ENCODE measurements around the gene MPP3. TPM values are rescaled to one million over a fixed set of nuclear protein-coding genes. Genes with fewer than 3 reads are reported as not detected.

Gene MPP3, protein sequence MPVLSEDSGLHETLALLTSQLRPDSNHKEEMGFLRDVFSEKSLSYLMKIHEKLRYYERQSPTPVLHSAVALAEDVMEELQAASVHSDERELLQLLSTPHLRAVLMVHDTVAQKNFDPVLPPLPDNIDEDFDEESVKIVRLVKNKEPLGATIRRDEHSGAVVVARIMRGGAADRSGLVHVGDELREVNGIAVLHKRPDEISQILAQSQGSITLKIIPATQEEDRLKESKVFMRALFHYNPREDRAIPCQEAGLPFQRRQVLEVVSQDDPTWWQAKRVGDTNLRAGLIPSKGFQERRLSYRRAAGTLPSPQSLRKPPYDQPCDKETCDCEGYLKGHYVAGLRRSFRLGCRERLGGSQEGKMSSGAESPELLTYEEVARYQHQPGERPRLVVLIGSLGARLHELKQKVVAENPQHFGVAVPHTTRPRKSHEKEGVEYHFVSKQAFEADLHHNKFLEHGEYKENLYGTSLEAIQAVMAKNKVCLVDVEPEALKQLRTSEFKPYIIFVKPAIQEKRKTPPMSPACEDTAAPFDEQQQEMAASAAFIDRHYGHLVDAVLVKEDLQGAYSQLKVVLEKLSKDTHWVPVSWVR
- total RNA-seq (10 to 100 TPM; 15.9 to 30.2 TPM), polyA plus RNA-seq (ENCODE audit: insufficient read length in 2 of 2) (10 to 100 TPM; 32.3 to 41.5 TPM)
- long read RNA-seq, donor 1, partial matches to known transcripts, result 0 of 2 reads
- long read RNA-seq, donor 1, other reads (novel, unspliced or antisense), result 0 of 2 reads
- long read RNA-seq, donor 2, result 0 reads
- long read RNA-seq, donor 3, partial matches to known transcripts, result 0 of 1 reads
- long read RNA-seq, donor 3, other reads (novel, unspliced or antisense), result 0 of 1 reads
- long read RNA-seq, donor 4, result 0 reads

GRCh38 chr17:43832976-43833829, at the start of gene MPP3:
Gene MPP3, minus strand, starts transcription at chr17:43833146. Its CDS starts 1,240 bp downstream, at chr17:43831906.
- Histone ChIP-seq H3K4me1 (ENCODE audit: control insufficient read depth, insufficient read depth, low read length) (peaks cover 29% of the 10 kb centered on the region), H3K9me3 (ENCODE audit: control insufficient read depth, insufficient read depth, low read length) (no peaks in the 10 kb centered on the region), H3K36me3 (ENCODE audit: control insufficient read depth, insufficient read depth, low read length) (peaks cover 23% of the 10 kb centered on the region), H3K27ac (ENCODE audit: low read depth, low read length) (no peak within 1 kb of the TSS), H3K27me3 (ENCODE audit: control insufficient read depth, insufficient read depth, low read length) (no peaks in the 10 kb centered on the region), H3K4me3 (ENCODE audit: low read depth, low read length) (peak within 1 kb of the TSS; percentile 64)
- WGBS (ENCODE audit: insufficient coverage), result under 1% methylated on average over 86 of the region's 87 CpGs
- peak in 5 of 6 donors; percentile 57 to 95 (median 69) for DNase-seq (ENCODE audit: low read depth in 4 of 6, low spot score in 6 of 6)

DNA sequence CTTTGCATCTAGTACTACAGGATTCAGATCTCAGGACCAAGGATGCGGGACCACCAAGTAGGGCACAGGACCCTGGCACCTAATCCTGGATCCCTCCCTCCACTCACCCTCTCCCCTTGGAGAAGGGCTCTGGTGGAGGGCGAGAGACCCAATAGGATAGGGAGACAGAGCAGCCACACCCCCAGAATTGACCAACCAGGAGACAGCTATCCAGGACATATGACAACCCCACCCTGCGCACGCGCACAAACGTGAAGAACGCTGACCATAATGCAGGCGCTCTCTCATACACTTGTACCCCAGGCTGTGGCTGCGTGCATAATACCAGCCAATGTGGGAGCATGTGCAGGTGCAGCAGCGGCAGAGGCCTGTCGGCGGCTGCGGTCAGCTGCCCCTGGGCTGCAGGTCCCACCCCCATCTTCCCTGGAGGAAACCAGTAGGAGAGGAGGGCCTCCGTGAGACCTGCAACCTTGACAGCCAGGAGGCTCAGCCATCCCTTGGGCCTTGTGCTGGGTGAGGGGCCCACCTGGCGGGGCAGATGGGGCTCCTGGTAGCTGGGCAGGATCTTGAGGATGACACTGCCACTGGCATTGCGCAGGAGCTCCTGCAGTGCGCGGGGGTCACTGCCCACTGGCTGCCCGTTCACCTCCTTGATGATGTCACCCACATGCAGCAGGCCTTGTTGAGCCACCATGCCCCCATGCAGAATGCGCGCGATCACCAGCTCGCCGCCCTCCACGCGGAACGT, 49.0 kb upstream of the MPP3 start:
- no peak overlapping the region for H3K4me3 ChIP-seq (ENCODE audit: low read depth, low read length)
- H3K9me3 ChIP-seq (ENCODE audit: control insufficient read depth, insufficient read depth, low read length), result no peaks in the 10 kb centered on the region
- H3K27ac ChIP-seq (ENCODE audit: low read depth, low read length), result no peak overlapping the region
- H3K36me3 ChIP-seq (ENCODE audit: control insufficient read depth, insufficient read depth, low read length), result peaks cover 63% of the 10 kb centered on the region
- no peaks in the 10 kb centered on the region for H3K27me3 ChIP-seq (ENCODE audit: control insufficient read depth, insufficient read depth, low read length)
- 94% methylated on average over 17 of the region's 27 CpGs for WGBS (ENCODE audit: insufficient coverage)
- no peak for DNase-seq (ENCODE audit: low read depth in 4 of 6, low spot score in 6 of 6)
- H3K4me1 ChIP-seq (ENCODE audit: control insufficient read depth, insufficient read depth, low read length), result peaks cover 9% of the 10 kb centered on the region

GRCh38 chr17:43881181-43881580, 48.2 kb upstream of the MPP3 start:
- no peak overlapping the region for H3K27ac ChIP-seq (ENCODE audit: low read depth, low read length)
- H3K4me1 ChIP-seq (ENCODE audit: control insufficient read depth, insufficient read depth, low read length), result peaks cover 9% of the 10 kb centered on the region
- peaks cover 70% of the 10 kb centered on the region for H3K36me3 ChIP-seq (ENCODE audit: control insufficient read depth, insufficient read depth, low read length)
- H3K9me3 ChIP-seq (ENCODE audit: control insufficient read depth, insufficient read depth, low read length), result no peaks in the 10 kb centered on the region
- no peak for DNase-seq (ENCODE audit: low read depth in 4 of 6, low spot score in 6 of 6)
- no peak overlapping the region for H3K4me3 ChIP-seq (ENCODE audit: low read depth, low read length)
- WGBS (ENCODE audit: insufficient coverage), result 98% methylated on average over 9 of the region's 12 CpGs
- no peaks in the 10 kb centered on the region for H3K27me3 ChIP-seq (ENCODE audit: control insufficient read depth, insufficient read depth, low read length)

DNA sequence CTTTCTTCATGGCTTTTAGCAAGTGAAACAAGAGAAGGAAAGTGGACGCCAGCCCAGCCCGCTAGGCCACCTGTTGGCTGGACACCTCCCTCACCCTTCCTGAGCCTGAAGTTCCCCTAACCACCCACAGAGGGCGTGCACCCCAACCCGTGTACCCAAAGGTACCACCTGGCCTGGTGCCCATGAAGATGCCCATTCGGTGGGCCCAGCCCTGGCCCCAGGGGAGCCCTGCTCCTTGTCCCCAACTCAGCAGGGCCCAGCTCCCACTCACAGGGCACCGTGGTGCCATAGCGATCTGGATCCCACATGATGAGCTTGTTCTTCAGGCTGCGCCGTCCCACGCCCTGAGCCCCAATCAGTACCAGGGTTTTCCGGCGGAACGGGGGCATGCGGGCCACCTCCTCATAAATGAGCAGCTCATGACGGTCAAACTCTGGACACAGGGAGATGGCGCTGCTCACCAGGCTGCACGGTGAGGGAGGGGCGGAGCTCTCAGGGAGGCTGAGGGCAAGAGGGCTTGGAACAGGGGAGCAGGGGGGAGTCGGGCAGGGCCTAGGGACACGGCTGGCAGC, 47.6 kb upstream of the MPP3 start:
- Histone ChIP-seq H3K4me1 (ENCODE audit: control insufficient read depth, insufficient read depth, low read length) (peaks cover 9% of the 10 kb centered on the region), H3K9me3 (ENCODE audit: control insufficient read depth, insufficient read depth, low read length) (no peaks in the 10 kb centered on the region), H3K4me3 (ENCODE audit: low read depth, low read length) (no peak overlapping the region), H3K27ac (ENCODE audit: low read depth, low read length) (no peak overlapping the region), H3K27me3 (ENCODE audit: control insufficient read depth, insufficient read depth, low read length) (no peaks in the 10 kb centered on the region), H3K36me3 (ENCODE audit: control insufficient read depth, insufficient read depth, low read length) (peaks cover 75% of the 10 kb centered on the region)
- 76% methylated on average over 20 of the region's 20 CpGs for WGBS (ENCODE audit: insufficient coverage)
- DNase-seq (ENCODE audit: low read depth in 4 of 6, low spot score in 6 of 6), result peak in 1 of 6 donors; percentile 27

DNA sequence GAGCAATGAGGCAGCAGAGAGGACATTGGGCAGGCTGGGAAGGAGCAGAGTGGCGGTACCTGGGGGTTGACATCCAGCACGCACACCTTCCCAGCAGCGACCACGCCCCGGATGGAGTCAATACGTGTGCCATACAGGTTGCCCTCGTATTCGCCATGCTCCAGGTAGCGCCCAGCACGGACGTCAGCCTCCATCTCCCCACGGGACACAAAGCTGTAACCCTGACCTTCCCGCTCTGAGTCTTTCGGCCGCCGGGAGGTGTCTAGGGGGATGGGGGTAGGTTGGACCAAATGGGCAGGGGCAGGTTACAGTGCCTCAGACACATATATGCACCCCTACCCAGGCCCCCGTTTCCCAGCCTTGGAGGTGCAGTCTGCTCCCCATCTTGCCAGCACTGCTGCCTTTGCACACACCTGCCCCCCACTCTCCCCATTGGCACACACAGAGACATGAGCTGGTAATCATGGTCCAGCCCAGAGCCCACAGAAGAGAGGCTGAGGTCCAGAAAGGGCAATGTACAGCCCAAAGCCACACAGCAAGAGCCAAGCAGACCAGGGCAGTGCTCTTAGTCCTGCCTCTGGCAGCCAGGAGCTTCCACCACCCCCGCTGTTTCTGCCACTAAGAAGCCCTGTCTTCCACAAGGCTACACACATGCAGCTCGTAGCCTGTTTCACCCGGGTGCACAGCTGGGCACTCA, 46.9 kb upstream of the MPP3 start:
- H3K36me3 ChIP-seq (ENCODE audit: control insufficient read depth, insufficient read depth, low read length), result peaks cover 76% of the 10 kb centered on the region
- no peaks in the 10 kb centered on the region for H3K27me3 ChIP-seq (ENCODE audit: control insufficient read depth, insufficient read depth, low read length)
- H3K9me3 ChIP-seq (ENCODE audit: control insufficient read depth, insufficient read depth, low read length), result no peaks in the 10 kb centered on the region
- no peak for DNase-seq (ENCODE audit: low read depth in 4 of 6, low spot score in 6 of 6)
- 89% methylated on average over 12 of the region's 20 CpGs for WGBS (ENCODE audit: insufficient coverage)
- H3K27ac ChIP-seq (ENCODE audit: low read depth, low read length), result no peak overlapping the region
- no peak overlapping the region for H3K4me3 ChIP-seq (ENCODE audit: low read depth, low read length)
- peaks cover 9% of the 10 kb centered on the region for H3K4me1 ChIP-seq (ENCODE audit: control insufficient read depth, insufficient read depth, low read length)

DNA sequence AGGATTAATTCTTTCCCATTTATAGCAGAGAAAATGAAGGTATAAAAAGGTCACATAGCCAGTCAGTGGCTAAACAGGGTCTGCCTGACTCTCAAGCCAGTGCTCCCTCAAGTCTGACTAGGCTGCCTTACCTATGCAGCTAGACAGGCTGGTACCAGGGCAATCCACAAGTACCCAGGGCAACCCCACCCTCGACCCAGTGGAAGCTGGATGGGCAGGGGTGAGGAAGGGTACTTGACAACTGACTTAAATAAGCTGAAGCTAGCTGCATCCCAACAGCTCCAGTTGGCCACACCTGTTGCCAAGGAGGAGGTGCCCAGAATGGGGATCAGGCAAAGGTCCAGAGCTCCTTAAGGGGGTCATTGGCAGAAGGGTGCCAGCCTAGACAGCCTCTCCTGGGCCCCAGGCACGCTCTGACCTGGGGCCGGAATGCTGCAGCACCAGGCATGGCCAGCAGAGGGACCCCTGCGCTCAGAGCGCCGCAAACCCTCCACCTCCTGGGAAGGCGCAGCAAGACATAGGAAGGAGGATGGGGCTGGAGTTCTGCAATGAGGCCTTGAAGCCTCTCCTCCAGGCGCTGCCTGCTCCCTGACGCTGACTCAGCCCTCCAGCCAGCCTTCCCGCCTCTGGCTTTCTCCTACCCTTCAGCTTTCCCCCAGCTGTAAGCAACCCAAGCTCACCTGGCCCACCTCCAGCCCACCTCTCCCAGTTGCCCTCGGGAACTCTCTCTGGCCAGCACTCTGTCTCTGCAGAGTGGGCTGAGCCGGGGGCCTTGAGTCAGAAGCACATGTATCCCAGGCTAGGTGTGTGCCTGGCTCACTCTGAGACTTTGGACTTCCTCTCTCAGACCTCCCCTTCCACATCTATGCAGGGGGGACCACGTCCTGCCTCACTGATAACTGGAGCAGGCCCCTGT, 45.6 kb upstream of the MPP3 start:
- H3K27me3 ChIP-seq (ENCODE audit: control insufficient read depth, insufficient read depth, low read length), result no peaks in the 10 kb centered on the region
- no peaks in the 10 kb centered on the region for H3K9me3 ChIP-seq (ENCODE audit: control insufficient read depth, insufficient read depth, low read length)
- DNase-seq (ENCODE audit: low read depth in 4 of 6, low spot score in 6 of 6), result peak in 5 of 6 donors; percentile 29 to 83 (median 36)
- no peak overlapping the region for H3K4me3 ChIP-seq (ENCODE audit: low read depth, low read length)
- no peak overlapping the region for H3K27ac ChIP-seq (ENCODE audit: low read depth, low read length)
- H3K4me1 ChIP-seq (ENCODE audit: control insufficient read depth, insufficient read depth, low read length), result peaks cover 9% of the 10 kb centered on the region
- WGBS (ENCODE audit: insufficient coverage), result 21% methylated on average over 11 of the region's 13 CpGs
- peaks cover 76% of the 10 kb centered on the region for H3K36me3 ChIP-seq (ENCODE audit: control insufficient read depth, insufficient read depth, low read length)

DNA sequence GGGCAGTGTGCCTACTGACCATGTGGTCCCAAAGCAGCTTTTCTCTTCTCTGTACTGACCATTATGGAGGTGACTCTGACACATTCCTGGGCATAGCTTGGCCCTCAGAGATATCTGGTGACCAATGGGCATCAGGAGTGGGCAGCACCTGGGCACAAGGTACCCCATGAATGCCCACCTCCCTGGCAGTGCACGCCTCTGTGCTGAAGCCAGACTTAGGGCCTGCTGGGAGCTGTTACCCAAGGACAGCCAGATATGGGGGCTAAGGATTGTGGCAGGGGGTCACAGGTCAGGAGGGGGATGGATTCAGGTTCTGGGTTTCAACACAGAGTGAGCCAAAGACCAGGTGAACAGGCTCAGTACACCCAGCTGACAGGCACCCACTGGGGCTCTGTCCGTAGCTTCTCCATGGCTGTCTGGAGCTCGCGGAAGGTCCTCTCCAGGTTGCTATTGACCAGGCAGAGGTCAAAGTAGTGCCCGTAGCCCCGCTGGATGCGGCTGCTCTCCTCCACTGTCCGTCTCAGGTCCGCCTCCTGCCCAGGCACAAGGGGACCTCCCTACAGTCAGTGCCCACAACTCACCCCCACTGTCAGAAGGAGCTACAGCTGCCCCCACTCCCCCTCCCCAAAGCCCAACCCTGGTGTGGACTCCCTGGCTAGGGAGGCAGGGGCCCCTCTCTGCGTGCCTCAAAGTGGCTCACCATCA, 44.7 kb upstream of the MPP3 start:
- no peak for DNase-seq (ENCODE audit: low read depth in 4 of 6, low spot score in 6 of 6)
- H3K4me1 ChIP-seq (ENCODE audit: control insufficient read depth, insufficient read depth, low read length), result peaks cover 9% of the 10 kb centered on the region
- no peak overlapping the region for H3K27ac ChIP-seq (ENCODE audit: low read depth, low read length)
- peaks cover 69% of the 10 kb centered on the region for H3K36me3 ChIP-seq (ENCODE audit: control insufficient read depth, insufficient read depth, low read length)
- H3K4me3 ChIP-seq (ENCODE audit: low read depth, low read length), result no peak overlapping the region
- 96% methylated on average over 9 of the region's 10 CpGs for WGBS (ENCODE audit: insufficient coverage)
- no peaks in the 10 kb centered on the region for H3K9me3 ChIP-seq (ENCODE audit: control insufficient read depth, insufficient read depth, low read length)
- no peaks in the 10 kb centered on the region for H3K27me3 ChIP-seq (ENCODE audit: control insufficient read depth, insufficient read depth, low read length)
